NCI-H524 treated with DMSO at 0.1 percent for 48 hours (cell line): Measurements from ENCODE around the gene KCNQ1.

ENCODE experiments used
- DNase-seq: peaks from one replicate; lab custom pipeline; 2025; lab: John Stamatoyannopoulos, UW

The KCNQ1 gene

DNA sequence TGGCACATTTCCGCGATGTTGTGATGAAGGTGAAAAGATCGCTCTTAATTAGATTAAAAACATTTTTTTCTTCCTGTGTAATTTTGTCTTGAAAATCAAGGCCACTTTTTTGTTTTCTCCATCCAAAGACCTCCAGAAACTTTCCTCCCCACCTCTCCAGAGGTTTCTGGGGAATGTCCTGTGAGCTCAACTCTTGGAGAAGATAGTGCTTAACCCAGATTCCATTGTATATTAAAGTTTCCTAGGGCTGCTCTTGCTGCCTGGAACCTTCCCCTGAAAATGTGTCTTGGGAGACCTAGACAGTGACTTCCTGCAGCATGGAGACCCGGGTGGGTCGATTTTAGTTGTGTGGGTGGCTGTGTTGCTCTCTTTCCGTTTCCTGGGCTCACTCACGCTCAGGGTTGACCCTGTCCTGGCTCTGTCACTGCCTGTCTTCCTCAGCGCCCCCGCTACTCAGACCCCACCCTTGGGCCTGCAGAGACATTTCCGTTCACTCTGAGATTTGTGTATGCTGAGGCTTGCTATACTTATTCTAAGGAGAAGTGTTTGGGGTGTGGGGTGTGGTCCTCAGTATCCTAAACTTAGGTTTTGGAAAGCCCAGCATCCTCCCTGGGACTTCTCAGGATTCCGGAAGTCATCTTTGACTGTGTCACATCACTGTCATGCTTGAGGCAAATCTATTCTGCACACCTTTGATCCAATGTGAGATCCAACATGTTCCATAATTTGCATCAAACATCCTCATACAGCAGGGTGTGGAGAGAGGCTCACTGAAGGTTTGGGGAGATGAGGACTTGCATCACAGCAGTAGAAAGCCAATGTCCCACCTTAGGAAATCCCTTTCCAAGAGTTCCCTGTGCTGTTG, 207.8 kb downstream of the KCNQ1 start:
- no peak for DNase-seq

GRCh38 chr11:2653198-2653551, 208.4 kb downstream of the KCNQ1 start:
- no peak for DNase-seq

DNA sequence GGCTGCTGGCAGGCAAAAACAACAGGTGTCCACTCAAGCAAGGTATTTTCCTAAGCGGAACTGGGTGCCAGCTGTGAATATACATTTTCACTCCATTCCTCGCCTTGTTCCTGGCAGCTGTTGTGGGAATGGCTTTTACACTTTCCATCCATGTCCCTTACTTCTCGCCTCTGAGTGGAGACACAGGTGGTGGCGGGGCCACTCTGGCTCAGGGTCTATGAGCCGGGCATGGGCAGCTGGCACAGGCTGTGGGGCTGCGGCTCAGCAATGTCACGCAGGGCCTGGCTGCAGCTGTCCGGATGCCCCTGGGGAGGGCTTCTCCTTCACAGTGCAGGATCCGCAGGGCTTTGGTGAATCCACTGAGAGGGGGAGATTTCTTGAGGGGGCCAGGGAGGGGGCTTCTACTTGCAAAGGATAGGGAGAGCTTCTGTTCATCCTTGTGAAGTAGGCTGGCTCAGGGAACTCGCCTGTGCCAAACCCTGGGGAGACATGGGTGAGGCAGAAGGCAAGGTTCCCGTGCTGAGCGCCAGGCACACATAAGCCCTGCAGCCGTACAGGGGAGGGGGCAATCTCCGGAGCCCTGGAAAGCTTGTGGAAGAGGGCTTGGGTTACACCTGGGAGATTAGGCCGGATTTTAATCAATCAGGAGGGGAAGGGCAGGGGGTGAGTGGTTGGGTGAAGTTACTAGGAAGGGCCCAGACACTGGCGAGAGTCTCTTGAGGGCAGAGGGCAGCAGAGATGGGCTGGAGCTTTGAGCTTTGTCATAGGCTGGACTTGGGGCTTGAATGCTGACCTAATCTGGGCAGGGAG, 209.3 kb downstream of the KCNQ1 start:
- peak; percentile 80 for DNase-seq

DNA sequence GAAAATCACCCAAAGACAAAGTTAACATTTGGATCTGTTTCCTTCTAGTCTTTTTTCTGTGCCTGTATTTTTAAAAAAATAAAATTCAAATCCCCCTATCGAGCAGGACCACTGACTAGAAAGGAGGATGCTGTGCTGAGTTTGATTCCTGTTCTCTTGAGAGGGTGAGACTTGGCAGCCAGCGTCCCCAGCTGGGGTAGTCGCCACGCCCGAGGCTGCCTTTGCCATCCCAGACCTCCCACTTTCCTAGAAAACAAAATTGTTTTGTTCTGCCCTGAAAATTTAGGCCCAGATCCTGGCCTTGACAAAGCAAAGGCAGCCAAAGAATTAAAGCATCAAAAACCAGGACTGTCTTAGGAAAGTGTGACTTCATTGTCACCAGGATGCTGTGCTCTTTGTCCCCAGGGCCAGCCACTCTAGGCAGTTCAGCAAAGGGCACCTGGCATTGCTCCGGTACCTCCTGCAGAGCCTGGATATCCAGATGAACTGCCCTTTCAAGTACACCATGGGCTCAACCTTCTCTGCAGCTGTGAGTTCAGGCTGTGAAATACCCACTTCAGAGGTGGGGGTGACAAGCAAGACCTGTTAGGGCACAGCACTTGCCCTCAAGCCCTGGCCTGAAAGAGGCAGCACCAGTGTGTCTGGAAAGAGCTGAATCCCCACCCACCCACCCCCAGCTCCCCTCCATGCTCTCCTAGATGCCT, 210.4 kb downstream of the KCNQ1 start:
- DNase-seq = no peak

- DNase-seq = no peak
Observed at GRCh38 chr11:2655834-2656622, 211.2 kb downstream of the KCNQ1 start.

- no peak for DNase-seq
Observed at GRCh38 chr11:2656859-2657258, 212.1 kb downstream of the KCNQ1 start.

DNA sequence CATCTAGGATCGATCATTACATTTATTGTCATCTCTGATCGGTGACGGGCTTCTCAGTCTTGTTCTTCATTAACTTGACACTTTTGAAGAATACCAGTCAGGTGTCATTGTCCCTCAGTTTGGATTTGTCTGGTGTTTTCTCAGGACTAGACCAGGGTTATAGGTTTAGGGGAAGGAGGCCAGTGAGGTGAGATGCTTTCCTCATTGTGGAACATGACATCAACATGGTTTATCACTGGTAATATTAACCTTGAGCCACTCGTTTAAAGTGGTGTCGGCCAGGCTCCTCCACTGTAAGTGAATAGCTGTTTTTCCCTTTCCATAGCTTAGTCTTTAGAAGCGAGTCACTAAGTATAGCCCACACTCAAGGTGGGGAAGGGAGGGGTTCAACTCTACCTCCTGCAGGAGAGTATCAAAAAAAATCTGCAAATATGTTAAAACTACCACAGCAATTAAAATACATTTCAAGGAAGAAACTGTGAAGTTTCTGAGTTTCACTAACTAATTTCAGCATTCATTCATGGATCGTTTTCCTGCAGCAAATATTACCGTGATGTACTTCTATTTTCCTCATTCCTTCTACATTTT, 213.0 kb downstream of the KCNQ1 start:
- DNase-seq = no peak

- no peak for DNase-seq
Observed at GRCh38 chr11:2660357-2660939, 215.6 kb downstream of the KCNQ1 start.

DNA sequence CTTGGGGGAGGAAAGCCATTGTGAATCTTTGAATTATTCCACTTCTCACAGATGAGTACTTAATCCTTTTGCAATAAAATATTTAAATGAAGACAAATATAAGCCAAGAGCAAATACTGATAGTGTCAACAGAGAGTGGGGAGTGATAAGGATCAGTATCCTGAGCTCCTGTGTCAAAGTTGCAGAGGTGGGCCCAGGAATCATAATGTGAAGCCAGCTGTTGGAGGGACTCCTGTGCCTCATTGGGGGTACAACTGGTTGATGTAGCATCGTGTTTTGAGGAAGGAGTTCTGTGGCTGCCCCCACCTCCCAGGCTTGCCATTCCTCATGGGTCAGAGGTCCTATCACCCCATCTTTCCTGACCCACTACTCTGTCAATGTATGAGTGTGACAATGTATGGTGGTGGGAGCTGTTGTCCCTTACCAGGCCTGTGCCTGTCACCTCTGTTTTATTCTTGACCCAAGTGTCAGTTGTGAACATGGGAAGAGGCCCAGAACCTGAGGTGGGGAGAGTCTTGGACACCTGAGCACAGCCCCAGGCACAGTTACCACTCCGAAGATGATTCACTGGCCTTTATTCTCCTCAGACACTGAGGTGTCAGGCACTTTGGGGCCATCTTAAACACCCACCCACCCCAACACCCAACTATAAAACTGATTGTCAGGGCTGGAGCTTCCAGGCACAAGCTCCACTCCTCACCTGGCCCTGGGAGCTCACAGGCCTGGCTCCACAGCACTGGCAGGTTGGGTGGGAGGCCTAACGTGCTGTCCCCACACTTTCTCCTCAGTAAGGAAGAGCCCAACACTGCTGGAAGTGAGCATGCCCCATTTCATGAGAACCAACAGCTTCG, 216.6 kb downstream of the KCNQ1 start:
- DNase-seq = no peak

DNA sequence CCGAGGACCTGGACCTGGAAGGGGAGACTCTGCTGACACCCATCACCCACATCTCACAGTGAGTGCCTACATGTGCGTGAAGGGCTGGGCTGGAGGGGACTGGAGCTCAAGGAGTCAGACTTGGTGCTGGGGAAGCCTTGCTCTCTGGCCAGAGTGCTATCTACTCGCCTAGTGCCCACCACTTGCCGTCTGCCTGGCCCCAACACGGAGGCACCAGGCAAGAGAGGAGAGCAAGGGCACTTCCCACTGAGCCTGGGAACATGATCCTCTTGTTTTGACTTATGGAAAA, 217.2 kb downstream of the KCNQ1 start:
- no peak for DNase-seq

GRCh38 chr11:2662430-2663299, 217.9 kb downstream of the KCNQ1 start:
- DNase-seq = no peak

DNA sequence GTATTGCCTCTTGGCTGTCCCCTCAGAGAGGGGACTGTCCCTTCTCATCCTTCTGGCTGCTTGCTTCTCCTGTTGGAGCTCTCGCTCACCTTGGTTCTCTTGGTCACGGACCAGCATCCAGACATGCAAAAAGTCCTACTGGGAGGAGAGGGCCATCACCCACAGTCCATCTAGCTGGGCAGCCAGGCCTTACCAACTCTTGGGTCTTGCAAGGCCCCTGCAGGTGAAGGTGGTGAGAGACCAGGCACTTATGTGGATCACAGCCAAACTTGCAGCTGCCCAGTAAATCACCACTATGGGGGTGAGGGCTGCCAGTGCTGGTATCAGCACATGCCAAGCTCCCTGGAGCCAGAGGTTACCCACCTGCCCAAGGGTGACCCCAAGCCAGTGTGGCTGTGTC, 218.7 kb downstream of the KCNQ1 start:
- DNase-seq = no peak

- DNase-seq = no peak
Observed at GRCh38 chr11:2663915-2664314, 219.1 kb downstream of the KCNQ1 start.

DNA sequence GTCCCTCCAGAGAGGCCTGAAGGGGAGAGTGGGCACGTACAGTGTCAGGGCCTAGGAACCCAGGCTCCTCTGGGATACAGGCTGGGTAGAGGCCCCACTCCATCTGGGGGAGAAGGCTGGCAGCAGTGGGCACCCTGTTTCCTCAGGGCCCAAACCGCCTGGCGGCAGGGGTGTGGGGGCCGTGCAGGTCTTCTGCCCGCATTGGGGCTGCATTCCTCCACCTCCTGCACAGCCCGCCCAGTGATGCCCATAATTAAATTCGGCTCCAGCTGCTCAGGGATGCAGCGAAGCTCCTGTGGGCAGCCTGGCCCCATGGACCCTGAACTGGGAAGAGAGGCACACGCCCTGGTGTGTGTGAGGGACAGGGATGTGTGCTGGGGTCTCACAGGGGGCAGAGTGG, 219.6 kb downstream of the KCNQ1 start:
- no peak for DNase-seq

- DNase-seq = no peak
Observed at GRCh38 chr11:2664791-2665525, 220.2 kb downstream of the KCNQ1 start.

DNA sequence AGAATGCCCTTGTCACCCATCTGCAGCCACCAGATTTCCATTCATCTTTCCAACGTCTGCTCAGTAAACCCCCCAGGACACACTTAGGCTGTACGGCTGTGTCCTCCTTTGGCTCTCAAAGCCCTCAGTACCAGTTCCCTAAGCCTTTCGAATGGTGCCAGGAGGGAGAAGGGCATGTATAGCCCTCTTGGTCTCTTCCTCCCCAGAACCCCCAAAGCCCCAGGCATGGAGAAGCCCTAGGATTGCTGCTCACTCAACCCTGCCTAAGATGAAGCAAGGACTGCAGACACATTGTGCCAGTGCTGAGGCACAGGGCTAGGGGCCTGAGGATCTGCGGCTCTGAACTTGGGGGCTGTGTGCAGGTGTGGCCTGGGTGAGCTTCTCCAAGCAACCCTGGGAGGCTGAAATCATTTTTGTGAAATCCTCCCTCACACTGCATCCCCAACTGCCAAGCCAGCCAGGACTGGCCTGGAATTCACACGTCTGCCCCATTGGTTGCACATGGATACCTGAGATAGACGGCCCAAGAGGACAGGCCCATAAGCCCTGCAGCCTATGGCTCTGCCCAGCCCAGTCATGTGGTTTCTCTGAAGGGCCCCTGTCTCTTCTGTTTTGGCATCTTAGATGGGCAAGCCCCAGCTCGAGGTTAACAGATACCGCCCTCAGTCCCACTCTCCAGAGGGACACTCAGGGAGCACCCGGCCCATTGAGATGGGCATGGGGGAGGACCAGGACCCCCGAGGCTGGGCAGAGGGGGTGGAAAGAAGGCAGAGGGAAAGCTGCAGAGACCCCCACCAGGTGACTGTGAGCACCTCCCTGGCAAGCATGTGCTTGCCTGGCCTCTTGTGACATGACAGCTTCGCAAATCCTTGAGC, 221.0 kb downstream of the KCNQ1 start:
- DNase-seq = no peak

- no peak for DNase-seq
Observed at GRCh38 chr11:2666401-2666741, 221.6 kb downstream of the KCNQ1 start.
